Measurements from ENCODE around the gene NRG2. TPM values are rescaled to one million over a fixed set of nuclear protein-coding genes. Genes with fewer than 3 reads are reported as not detected.

NRG2 gene
- total RNA-seq, 2 donors from 2014 or later, result 6.6 to 11.1 TPM

- Histone ChIP-seq H3K4me3 (no peak overlapping the region), H3K9me3 (no peaks in the 10 kb centered on the region), H3K27ac (no peak overlapping the region), H3K27me3 (replicated peaks; ENCODE audit: insufficient read depth) (no peaks in the 10 kb centered on the region), H3K4me1 (replicated peaks) (no peaks in the 10 kb centered on the region), H3K36me3 (no peaks in the 10 kb centered on the region)
- 88% methylated on average over 2 of the region's 2 CpGs for WGBS
- TF ChIP-seq CTCF (IDR thresholded peaks at IDR 0.05), result no peak
- no peak for TF ChIP-seq POLR2AphosphoS5 (IDR thresholded peaks at IDR 0.05)
- TF ChIP-seq POLR2A (IDR thresholded peaks at IDR 0.05), result no peak
- DNase-seq (ENCODE audit: low spot score), result no peak
- intact Hi-C loops (cut with DNase I), result no loop called here
Observed at GRCh38 chr5:140014751-140015150, 28.3 kb downstream of the NRG2 start.

GRCh38 chr5:140013536-140013935 is 29.6 kb downstream of the NRG2 start:
- WGBS, result 80% methylated on average over 1 of the region's 1 CpG
- Histone ChIP-seq H3K27ac (no peak overlapping the region), H3K36me3 (no peaks in the 10 kb centered on the region), H3K4me1 (replicated peaks) (no peaks in the 10 kb centered on the region), H3K27me3 (replicated peaks; ENCODE audit: insufficient read depth) (no peaks in the 10 kb centered on the region), H3K4me3 (no peak overlapping the region), H3K9me3 (no peaks in the 10 kb centered on the region)
- intact Hi-C loops (cut with DNase I), result no loop called here
- TF ChIP-seq POLR2AphosphoS5 (IDR thresholded peaks at IDR 0.05) (no peak), POLR2A (IDR thresholded peaks at IDR 0.05) (no peak), CTCF (IDR thresholded peaks at IDR 0.05) (no peak)
- DNase-seq (ENCODE audit: low spot score), result no peak

GRCh38 chr5:140012443-140012842 is 30.7 kb downstream of the NRG2 start:
- intact Hi-C loops (cut with DNase I), result no loop called here
- no peak for TF ChIP-seq POLR2A (IDR thresholded peaks at IDR 0.05)
- no peak for TF ChIP-seq POLR2AphosphoS5 (IDR thresholded peaks at IDR 0.05)
- TF ChIP-seq CTCF (IDR thresholded peaks at IDR 0.05), result no peak
- Histone ChIP-seq H3K27me3 (replicated peaks; ENCODE audit: insufficient read depth) (no peaks in the 10 kb centered on the region), H3K9me3 (no peaks in the 10 kb centered on the region), H3K27ac (no peak overlapping the region), H3K36me3 (no peaks in the 10 kb centered on the region), H3K4me1 (replicated peaks) (no peaks in the 10 kb centered on the region), H3K4me3 (no peak overlapping the region)
- no peak for DNase-seq (ENCODE audit: low spot score)
- 97% methylated on average over 1 of the region's 1 CpG for WGBS

GRCh38 chr5:140011297-140011802 is 31.7 kb downstream of the NRG2 start:
- Histone ChIP-seq H3K27me3 (replicated peaks; ENCODE audit: insufficient read depth) (no peaks in the 10 kb centered on the region), H3K27ac (no peak overlapping the region), H3K4me1 (replicated peaks) (no peaks in the 10 kb centered on the region), H3K36me3 (no peaks in the 10 kb centered on the region), H3K4me3 (no peak overlapping the region), H3K9me3 (no peaks in the 10 kb centered on the region)
- DNase-seq (ENCODE audit: low spot score), result no peak
- intact Hi-C loops (cut with DNase I), result no loop called here
- 75% methylated on average over 3 of the region's 3 CpGs for WGBS
- no peak for TF ChIP-seq CTCF (IDR thresholded peaks at IDR 0.05)
- TF ChIP-seq POLR2AphosphoS5 (IDR thresholded peaks at IDR 0.05), result no peak
- TF ChIP-seq POLR2A (IDR thresholded peaks at IDR 0.05), result no peak

- Histone ChIP-seq H3K4me1 (replicated peaks) (no peaks in the 10 kb centered on the region), H3K9me3 (no peaks in the 10 kb centered on the region), H3K36me3 (no peaks in the 10 kb centered on the region), H3K4me3 (no peak overlapping the region), H3K27me3 (replicated peaks; ENCODE audit: insufficient read depth) (no peaks in the 10 kb centered on the region), H3K27ac (no peak overlapping the region)
- TF ChIP-seq POLR2AphosphoS5 (IDR thresholded peaks at IDR 0.05) (no peak), CTCF (IDR thresholded peaks at IDR 0.05) (no peak)
- 61% methylated on average over 3 of the region's 3 CpGs for WGBS
- no peak for DNase-seq (ENCODE audit: low spot score)
- intact Hi-C loops (cut with DNase I), result no loop called here
Observed at GRCh38 chr5:140010798-140011197, 32.3 kb downstream of the NRG2 start.

Measured in prostate gland (tissue), 2 donors.